Measurements from ENCODE around the gene ZNF460.

The ZNF460 gene

DNA sequence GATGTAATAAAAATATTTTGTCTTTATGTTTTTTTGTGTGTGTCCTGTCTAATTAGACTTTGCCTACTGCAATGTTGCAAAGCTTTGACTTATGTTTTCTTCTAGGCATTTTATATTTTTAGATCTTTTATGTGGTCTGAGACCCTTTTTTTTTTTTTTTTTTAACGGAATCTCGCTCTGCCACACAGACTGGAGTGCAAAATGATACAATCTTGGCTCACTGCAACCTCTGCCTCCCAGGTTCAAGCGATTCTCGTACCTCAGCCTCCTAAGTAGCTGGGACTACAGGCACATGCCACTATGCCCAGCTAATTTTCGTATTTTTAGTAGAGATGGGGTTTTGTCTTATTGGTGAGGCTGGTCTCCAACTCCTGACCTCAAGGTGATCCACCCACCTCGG lies 62.3 kb downstream of the ZNF460 start:
- no peak for DNase-seq (ENCODE audit: low read depth, low spot score)

Data from astrocyte of the hippocampus (primary cell).